Neural progenitor cell (in vitro differentiated cells): ENCODE results near the gene ADCY6. TPM values are rescaled to one million over a fixed set of nuclear protein-coding genes. Genes with fewer than 3 reads are reported as not detected.

Experiments used
- DNase-seq: peaks from one replicate; pipeline ENCODE4 v3.0.0-alpha.2; 2016; ENCODE audit warnings: low spot score
- H2AFZ ChIP-seq: fragments of 200-600 bp; sonication (generic); replicated peaks from 2 replicates; pipeline ENCODE4 v1.6.1; 2016; ENCODE audit warnings: antibody characterized with exemption
- H3F3A ChIP-seq: fragments of 200-600 bp; sonication (generic); 2 replicates; pipeline ENCODE4 v1.6.1; 2016; ENCODE audit warnings: antibody characterized with exemption, low read depth
- H3K27ac ChIP-seq: fragments of 200-600 bp; sonication (generic); 2 replicates; pipeline ENCODE4 v1.5.1; 2016; ENCODE audit warnings: mild to moderate bottlenecking
- H3K27me3 ChIP-seq: fragments of 200-600 bp; sonication (generic); 2 replicates; pipeline ENCODE4 v1.6.1; 2016; ENCODE audit warnings: mild to moderate bottlenecking, moderate library complexity
- H3K36me3 ChIP-seq: fragments of 200-600 bp; sonication (generic); 2 replicates; pipeline ENCODE4 v1.5.1; 2016
- H3K4me1 ChIP-seq: fragments of 200-600 bp; sonication (generic); 2 replicates; pipeline ENCODE4 v1.6.1; 2016; ENCODE audit warnings: mixed run types
- H3K4me2 ChIP-seq: fragments of 200-600 bp; sonication (generic); 2 replicates; pipeline ENCODE4 v1.6.1; 2016
- H3K4me3 ChIP-seq: fragments of 200-600 bp; sonication (generic); 2 replicates; pipeline ENCODE4 v1.5.1; 2016
- H3K79me2 ChIP-seq: fragments of 200-600 bp; sonication (generic); 2 replicates; pipeline ENCODE4 v1.6.1; 2016; ENCODE audit warnings: low read depth
- H3K9ac ChIP-seq: fragments of 200-600 bp; sonication (generic); 2 replicates; pipeline ENCODE4 v1.6.1; 2016
- H3K9me3 ChIP-seq: fragments of 200-600 bp; sonication (generic); 2 replicates; pipeline ENCODE4 v1.5.1; 2016; ENCODE audit warnings: low read depth
- H4K20me1 ChIP-seq: fragments of 200-600 bp; sonication (generic); 2 replicates; pipeline ENCODE4 v1.6.1; 2016; ENCODE audit warnings: low read depth
- H3K27ac Mint-ChIP-seq: 3 replicates; pipeline ENCODE4 v1.8.0; 2021; ENCODE audit warnings: mixed read lengths
- H3K27me3 Mint-ChIP-seq: 2 replicates; pipeline ENCODE4 v1.8.0; 2022; ENCODE audit warnings: low read depth, mild to moderate bottlenecking, inconsistent platforms, moderate library complexity, mixed read lengths; ENCODE audit not compliant: insufficient read depth
- H3K36me3 Mint-ChIP-seq: 3 replicates; pipeline ENCODE4 v1.8.0; 2021; ENCODE audit warnings: mixed read lengths
- H3K4me1 Mint-ChIP-seq: 3 replicates; pipeline ENCODE4 v1.8.0; 2021; ENCODE audit warnings: mixed read lengths
- H3K4me3 Mint-ChIP-seq: 3 replicates; pipeline ENCODE4 v1.8.0; 2021; ENCODE audit warnings: mild to moderate bottlenecking, moderate library complexity, mixed read lengths
- H3K9me3 Mint-ChIP-seq: 3 replicates; pipeline ENCODE4 v1.8.0; 2020; ENCODE audit warnings: mixed read lengths
- EZH2 ChIP-seq: fragments of 200-600 bp; sonication (generic); IDR thresholded peaks from 2 replicates; pipeline ENCODE4 v1.6.1; 2017; ENCODE audit warnings: antibody characterized with exemption, mild to moderate bottlenecking, moderate library complexity
- EZH2phosphoT487 ChIP-seq: fragments of 200-600 bp; sonication (generic); IDR thresholded peaks from 2 replicates; pipeline ENCODE4 v1.6.1; 2017; ENCODE audit warnings: antibody characterized with exemption
- total RNA-seq: library from RNA; depleted of rRNA; stranded (reverse); fragments of >200 nt; gene quantifications from 2 replicates; pipeline ENCODE4 v1.2.3, GENCODE V29; 2015; ENCODE audit warnings: low replicate concordance
- TF ChIP-seq, protein P1 (sequence below): fragments of 200-600 bp; sonication (generic); IDR thresholded peaks from 2 replicates; pipeline ENCODE4 v1.5.1; 2017; ENCODE audit warnings: antibody characterized with exemption, mild to moderate bottlenecking

The ADCY6 gene
- total RNA-seq, 1 donor from 2014 or later: 22.4 TPM

DNA sequence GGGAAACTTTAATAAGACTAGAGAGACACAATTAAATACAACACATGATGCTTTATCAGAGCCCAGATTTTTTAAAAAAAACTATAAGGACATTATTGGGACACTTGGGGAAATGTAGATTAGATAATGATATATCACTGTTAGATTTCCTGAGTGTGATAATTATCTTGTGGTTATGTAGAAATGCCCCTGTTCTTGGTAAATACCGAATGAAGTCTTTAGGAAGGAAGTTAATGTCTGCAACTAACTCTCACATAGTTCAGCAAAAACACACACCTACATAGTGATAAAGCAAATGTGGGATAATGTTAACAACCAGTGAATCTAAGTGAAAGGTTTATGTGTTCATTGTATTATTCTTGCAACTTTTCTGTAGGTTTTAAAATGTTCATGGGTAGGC is 14.8 kb upstream of the ADCY6 start:
- no peaks in the 10 kb centered on the region for H3K9me3 ChIP-seq
- no peak overlapping the region for H3K4me3 Mint-ChIP-seq
- H3K9ac ChIP-seq: no peak overlapping the region
- no peaks in the 10 kb centered on the region for H3K9me3 Mint-ChIP-seq
- peaks cover 4% of the 10 kb centered on the region for H3K4me1 Mint-ChIP-seq
- peaks cover 2% of the 10 kb centered on the region for H3K27me3 Mint-ChIP-seq
- H3K4me1 ChIP-seq: no peaks in the 10 kb centered on the region
- H3F3A ChIP-seq: no peaks in the 10 kb centered on the region
- no peak for DNase-seq
- no peaks in the 10 kb centered on the region for H3K27me3 ChIP-seq
- H3K36me3 ChIP-seq: no peaks in the 10 kb centered on the region
- no peak overlapping the region for H3K27ac ChIP-seq
- no peaks in the 10 kb centered on the region for H4K20me1 ChIP-seq
- no peak overlapping the region for H3K4me3 ChIP-seq
- TF ChIP-seq, protein P1, sequence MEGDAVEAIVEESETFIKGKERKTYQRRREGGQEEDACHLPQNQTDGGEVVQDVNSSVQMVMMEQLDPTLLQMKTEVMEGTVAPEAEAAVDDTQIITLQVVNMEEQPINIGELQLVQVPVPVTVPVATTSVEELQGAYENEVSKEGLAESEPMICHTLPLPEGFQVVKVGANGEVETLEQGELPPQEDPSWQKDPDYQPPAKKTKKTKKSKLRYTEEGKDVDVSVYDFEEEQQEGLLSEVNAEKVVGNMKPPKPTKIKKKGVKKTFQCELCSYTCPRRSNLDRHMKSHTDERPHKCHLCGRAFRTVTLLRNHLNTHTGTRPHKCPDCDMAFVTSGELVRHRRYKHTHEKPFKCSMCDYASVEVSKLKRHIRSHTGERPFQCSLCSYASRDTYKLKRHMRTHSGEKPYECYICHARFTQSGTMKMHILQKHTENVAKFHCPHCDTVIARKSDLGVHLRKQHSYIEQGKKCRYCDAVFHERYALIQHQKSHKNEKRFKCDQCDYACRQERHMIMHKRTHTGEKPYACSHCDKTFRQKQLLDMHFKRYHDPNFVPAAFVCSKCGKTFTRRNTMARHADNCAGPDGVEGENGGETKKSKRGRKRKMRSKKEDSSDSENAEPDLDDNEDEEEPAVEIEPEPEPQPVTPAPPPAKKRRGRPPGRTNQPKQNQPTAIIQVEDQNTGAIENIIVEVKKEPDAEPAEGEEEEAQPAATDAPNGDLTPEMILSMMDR: no peak
- no peak overlapping the region for H3K27ac Mint-ChIP-seq
- no peak overlapping the region for H3K4me2 ChIP-seq
- H3K36me3 Mint-ChIP-seq: no peaks in the 10 kb centered on the region
- H3K79me2 ChIP-seq: no peaks in the 10 kb centered on the region
- no peak overlapping the region for H2AFZ ChIP-seq

DNA sequence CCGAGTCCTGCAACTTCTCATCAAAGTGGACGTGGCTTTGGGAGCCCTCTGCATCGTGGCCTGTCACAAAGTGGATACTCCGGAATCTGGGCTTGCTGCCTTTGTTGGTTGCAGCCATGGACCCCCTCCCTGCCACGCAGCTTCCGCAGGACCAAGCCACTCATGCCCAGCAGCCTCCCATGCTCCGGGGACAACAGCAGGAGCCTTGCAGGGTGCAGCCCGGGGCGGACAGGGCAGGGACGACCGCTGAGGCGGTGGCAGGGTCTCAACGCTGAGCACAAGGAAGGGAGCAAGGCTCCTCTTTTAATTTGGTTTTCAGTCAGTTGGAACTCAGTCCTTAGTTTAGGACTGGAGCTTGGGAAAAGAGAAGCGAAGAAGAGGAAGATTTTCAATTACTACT is 12.1 kb upstream of the ADCY6 start:
- no peak overlapping the region for H3K4me3 ChIP-seq
- no peak overlapping the region for H3K4me2 ChIP-seq
- Mint-ChIP-seq H3K4me1 (peaks cover 9% of the 10 kb centered on the region), H3K9me3 (no peaks in the 10 kb centered on the region), H3K36me3 (no peaks in the 10 kb centered on the region), H3K4me3 (no peak overlapping the region), H3K27me3 (peaks cover 2% of the 10 kb centered on the region), H3K27ac (peak overlapping the region; percentile 42)
- no peak overlapping the region for H3K9ac ChIP-seq
- H3K27ac ChIP-seq: no peak overlapping the region
- H3K9me3 ChIP-seq: no peaks in the 10 kb centered on the region
- H4K20me1 ChIP-seq: no peaks in the 10 kb centered on the region
- no peaks in the 10 kb centered on the region for H3K27me3 ChIP-seq
- no peak overlapping the region for H2AFZ ChIP-seq
- no peak for DNase-seq
- TF ChIP-seq EZH2 (no peak), EZH2phosphoT487 (no peak)
- TF ChIP-seq, protein P1: no peak
- no peaks in the 10 kb centered on the region for H3K79me2 ChIP-seq
- no peaks in the 10 kb centered on the region for H3F3A ChIP-seq
- no peaks in the 10 kb centered on the region for H3K4me1 ChIP-seq
- no peaks in the 10 kb centered on the region for H3K36me3 ChIP-seq

DNA sequence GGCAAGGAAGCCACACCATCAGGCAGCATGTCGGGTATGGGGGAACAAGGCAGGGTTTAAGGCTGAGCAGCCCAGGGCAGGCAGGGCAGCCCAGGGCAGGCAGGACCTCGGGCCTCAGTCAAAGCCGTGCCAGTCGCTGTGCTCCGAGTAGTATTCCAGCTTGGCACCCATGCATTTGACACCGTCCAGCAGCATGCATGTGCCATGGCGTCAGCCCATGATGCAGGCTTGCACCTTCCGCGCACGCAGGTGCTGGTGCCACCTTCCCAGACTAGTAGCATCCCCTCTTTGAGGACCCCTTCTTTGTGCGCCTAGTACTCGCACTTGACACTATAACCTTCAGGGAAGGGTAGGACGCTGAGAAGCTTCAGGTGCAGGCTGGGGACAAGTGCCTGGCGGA is 11.6 kb upstream of the ADCY6 start:
- DNase-seq: no peak
- Histone ChIP-seq H4K20me1 (no peaks in the 10 kb centered on the region), H3K27me3 (no peaks in the 10 kb centered on the region), H3K9me3 (no peaks in the 10 kb centered on the region), H3F3A (no peaks in the 10 kb centered on the region), H3K36me3 (no peaks in the 10 kb centered on the region), H3K9ac (no peak overlapping the region), H3K4me1 (no peaks in the 10 kb centered on the region), H2AFZ (no peak overlapping the region), H3K79me2 (no peaks in the 10 kb centered on the region), H3K27ac (no peak overlapping the region), H3K4me2 (no peak overlapping the region), H3K4me3 (no peak overlapping the region)
- Mint-ChIP-seq H3K4me1 (peaks cover 13% of the 10 kb centered on the region), H3K27me3 (peaks cover 2% of the 10 kb centered on the region), H3K4me3 (no peak overlapping the region), H3K27ac (no peak overlapping the region), H3K9me3 (no peaks in the 10 kb centered on the region), H3K36me3 (no peaks in the 10 kb centered on the region)
- TF ChIP-seq, protein P1: no peak
- no peak for TF ChIP-seq EZH2phosphoT487
- no peak for TF ChIP-seq EZH2

DNA sequence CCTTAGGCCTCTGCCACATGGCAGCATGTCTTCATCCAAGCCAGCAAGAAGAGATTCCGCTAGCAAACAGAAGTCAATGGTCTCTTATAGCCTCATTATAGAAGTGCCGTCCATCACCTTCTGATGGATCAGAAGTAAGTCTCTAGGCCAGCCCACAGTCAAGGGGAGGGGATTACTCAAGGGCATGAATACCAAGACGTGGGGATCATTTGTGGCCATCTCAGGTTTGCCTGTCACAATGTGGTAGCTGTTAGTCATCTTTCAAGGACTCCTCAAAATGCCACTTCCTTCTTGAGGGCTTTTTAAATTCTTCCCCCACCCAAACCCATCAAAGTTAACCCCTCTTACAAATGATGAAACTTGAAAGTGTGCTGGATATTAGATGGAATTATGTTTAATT is 8.1 kb upstream of the ADCY6 start:
- Histone ChIP-seq H3K36me3 (no peaks in the 10 kb centered on the region), H3K27me3 (no peaks in the 10 kb centered on the region), H4K20me1 (no peaks in the 10 kb centered on the region), H3K27ac (no peak overlapping the region), H3K79me2 (no peaks in the 10 kb centered on the region), H3K4me3 (no peak overlapping the region), H3K4me1 (no peaks in the 10 kb centered on the region), H2AFZ (no peak overlapping the region), H3K9ac (no peak overlapping the region), H3K4me2 (no peak overlapping the region), H3F3A (no peaks in the 10 kb centered on the region), H3K9me3 (no peaks in the 10 kb centered on the region)
- no peaks in the 10 kb centered on the region for H3K36me3 Mint-ChIP-seq
- TF ChIP-seq EZH2: no peak
- no peak for TF ChIP-seq EZH2phosphoT487
- TF ChIP-seq, protein P1: no peak
- H3K27ac Mint-ChIP-seq: no peak overlapping the region
- H3K4me3 Mint-ChIP-seq: no peak overlapping the region
- H3K27me3 Mint-ChIP-seq: peaks cover 8% of the 10 kb centered on the region
- H3K4me1 Mint-ChIP-seq: peaks cover 21% of the 10 kb centered on the region
- no peaks in the 10 kb centered on the region for H3K9me3 Mint-ChIP-seq
- DNase-seq: no peak
